ENCODE results near the gene ARSK.

Gene ARSK

DNA sequence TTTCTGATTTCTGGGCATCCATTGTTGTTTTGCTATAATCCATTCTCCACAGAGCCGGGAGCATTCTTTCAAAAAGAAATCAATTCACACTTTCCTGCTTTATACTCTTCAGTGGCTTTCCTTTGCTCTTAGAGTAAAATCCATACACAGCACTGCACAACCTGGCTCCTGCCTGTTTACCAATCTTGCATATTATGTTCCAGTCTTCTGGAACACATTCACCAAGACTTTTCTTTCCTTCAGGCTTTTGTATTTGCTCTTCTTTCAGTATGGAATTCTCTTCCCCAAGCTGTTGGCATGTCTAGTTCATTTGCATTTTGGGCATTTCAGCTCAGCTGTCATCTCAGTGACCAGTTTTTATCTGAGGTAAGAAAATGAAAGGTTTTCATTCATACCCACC, 97.9 kb downstream of the ARSK start:
- no peak for DNase-seq

DNA sequence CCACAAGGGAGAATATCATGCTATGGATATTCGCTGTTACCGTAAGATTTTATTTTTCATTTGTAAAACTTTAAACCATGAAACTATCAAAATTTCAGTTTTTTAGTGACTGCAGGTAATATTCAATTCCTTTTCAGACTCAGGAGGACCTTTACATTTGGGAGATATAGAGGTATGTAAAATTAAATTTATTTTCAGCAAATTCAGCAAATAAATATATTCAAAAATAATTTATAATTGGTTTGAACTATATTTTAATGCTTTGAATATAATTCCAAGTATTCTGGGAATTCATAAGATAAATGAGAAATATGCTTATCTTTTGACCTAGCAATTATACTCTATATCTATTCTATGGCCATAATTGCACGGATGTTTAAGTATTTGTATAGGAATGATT, 99.3 kb downstream of the ARSK start:
- no peak for DNase-seq

Measured in activated gamma-delta T cell treated with Interleukin-2 at 50 U/mL for 16 hours (primary cell).